Stimulated activated CD8-positive, alpha-beta memory T cell treated with anti-CD3 and anti-CD28 coated beads, Interleukin-4, amount 100 ng/mL, for 48 hours (primary cell): Measurements from ENCODE around the gene HTR6.

Experiments
- DNase-seq: peaks from one replicate; pipeline ENCODE4 v3.0.0-alpha.2; 2020

HTR6 gene

DNA sequence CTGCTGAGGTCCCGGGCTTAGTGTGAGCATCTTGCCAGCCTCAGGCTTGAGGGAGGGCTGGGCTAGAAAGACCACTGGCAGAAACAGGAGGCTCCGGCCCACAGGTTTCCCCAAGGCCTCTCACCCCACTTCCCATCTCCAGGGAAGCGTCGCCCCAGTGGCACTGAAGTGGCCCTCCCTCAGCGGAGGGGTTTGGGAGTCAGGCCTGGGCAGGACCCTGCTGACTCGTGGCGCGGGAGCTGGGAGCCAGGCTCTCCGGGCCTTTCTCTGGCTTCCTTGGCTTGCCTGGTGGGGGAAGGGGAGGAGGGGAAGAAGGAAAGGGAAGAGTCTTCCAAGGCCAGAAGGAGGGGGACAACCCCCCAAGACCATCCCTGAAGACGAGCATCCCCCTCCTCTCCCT is 7.2 kb upstream of the HTR6 start:
- no peak for DNase-seq

DNA sequence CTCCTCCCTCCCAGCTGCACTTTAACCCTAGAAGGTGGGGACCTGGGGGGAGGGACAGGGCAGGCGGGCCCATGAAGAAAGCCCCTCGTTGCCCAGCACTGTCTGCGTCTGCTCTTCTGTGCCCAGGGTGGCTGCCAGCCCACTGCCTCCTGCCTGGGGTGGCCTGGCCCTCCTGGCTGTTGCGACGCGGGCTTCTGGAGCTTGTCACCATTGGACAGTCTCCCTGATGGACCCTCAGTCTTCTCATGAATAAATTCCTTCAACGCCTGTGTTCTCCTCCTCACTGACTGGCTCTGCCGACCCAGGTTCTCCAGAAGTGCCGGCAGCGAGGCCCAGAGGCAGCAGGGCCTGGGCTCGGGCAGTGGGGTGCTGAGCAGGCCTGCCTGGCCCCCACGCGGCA is 6.5 kb upstream of the HTR6 start:
- DNase-seq, result no peak

DNA sequence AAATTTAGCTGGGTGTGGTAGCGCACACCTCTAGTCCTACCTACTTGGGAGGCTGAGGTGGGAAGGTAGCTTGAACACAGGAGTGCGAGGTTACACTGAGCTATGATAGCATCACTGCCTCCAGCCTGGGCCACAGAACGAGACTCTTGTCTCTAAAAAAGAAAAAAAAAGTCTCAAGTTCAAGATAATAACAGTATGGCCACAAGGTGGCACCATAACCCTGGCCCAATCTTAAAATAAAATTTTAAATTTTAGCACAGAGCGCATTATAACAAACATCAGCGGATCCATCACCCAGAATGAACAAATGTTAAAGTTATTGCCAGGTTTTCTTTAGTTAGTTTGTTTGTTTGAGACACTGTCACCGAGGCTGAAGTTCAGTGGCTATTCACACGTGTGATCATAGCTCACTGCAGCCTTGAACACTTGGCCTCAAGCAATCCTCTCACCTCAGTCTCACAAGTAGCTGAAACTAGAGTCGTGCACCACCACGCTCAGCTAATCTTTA is 2.9 kb upstream of the HTR6 start:
- DNase-seq, result peak; percentile 67

DNA sequence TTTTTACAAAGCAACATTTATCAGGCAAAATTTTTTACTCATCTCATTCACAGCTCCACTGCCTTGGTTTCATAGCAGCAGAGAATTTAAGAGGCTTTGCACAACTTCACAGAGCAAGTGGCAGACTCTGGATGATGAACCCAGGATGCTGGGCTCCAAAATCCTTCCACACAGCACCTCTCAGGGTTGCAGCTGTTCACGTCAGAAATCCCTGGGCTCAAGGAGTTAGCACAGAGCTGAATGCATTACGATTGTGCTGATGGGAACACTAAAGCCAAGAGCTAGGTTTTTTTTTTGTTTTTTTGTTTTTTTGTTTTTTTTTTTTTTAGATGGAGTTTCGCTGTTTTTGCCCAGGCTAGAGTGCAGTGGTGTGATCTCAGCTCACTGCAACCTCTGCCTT is 2.4 kb upstream of the HTR6 start:
- DNase-seq, result no peak

DNA sequence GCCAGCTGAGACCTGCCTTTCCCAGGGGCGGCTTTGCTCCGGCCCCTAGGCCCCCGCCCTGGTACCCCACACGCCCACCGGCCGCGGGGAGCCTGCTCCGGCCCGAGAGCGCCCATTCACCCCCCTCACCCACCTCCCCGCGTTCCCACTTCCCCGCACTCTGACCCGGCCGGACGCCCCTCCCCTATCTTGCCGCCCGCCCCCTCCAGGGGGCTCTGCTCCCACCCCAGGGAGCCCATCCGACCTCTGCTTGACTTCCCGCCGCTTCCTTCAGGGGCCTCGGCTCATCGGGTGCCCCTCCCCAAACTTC is 466 bp downstream of the HTR6 start:
- no peak for DNase-seq

DNA sequence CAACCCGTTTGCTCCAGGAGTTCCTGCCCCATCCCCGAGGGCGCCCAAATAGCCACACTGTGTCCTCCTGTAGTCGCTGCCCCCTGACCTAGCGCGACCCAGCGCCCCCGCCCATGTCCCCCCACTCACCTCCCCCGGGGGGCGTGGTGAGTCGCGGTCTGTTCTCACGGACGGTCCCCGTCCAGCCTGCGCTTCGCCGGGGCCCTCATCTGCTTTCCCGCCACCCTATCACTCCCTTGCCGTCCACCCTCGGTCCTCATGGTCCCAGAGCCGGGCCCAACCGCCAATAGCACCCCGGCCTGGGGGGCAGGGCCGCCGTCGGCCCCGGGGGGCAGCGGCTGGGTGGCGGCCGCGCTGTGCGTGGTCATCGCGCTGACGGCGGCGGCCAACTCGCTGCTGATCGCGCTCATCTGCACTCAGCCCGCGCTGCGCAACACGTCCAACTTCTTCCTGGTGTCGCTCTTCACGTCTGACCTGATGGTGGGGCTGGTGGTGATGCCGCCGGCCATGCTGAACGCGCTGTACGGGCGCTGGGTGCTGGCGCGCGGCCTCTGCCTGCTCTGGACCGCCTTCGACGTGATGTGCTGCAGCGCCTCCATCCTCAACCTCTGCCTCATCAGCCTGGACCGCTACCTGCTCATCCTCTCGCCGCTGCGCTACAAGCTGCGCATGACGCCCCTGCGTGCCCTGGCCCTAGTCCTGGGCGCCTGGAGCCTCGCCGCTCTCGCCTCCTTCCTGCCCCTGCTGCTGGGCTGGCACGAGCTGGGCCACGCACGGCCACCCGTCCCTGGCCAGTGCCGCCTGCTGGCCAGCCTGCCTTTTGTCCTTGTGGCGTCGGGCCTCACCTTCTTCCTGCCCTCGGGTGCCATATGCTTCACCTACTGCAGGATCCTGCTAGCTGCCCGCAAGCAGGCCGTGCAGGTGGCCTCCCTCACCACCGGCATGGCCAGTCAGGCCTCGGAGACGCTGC is 1.1 kb downstream of the HTR6 start:
- DNase-seq, result no peak

DNA sequence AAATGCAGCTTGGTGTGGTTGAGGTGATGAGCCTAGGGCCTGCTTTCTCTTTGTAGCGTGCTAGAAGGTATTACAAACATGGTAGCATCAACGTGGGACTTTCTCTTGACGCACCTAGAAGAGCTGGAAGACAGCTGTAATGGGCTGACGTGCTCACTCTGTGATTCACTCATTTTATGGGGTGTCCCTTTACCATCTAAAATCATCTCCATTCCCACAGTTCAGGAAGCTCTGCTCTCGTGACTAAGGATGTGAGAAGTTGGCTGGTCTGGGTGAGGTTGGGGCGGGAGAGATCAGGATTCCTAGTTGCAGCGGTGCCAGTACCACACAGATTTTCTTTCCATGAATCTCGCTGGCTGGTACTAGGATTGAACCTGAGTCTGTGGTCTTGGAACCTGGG is 4.2 kb downstream of the HTR6 start:
- no peak for DNase-seq

DNA sequence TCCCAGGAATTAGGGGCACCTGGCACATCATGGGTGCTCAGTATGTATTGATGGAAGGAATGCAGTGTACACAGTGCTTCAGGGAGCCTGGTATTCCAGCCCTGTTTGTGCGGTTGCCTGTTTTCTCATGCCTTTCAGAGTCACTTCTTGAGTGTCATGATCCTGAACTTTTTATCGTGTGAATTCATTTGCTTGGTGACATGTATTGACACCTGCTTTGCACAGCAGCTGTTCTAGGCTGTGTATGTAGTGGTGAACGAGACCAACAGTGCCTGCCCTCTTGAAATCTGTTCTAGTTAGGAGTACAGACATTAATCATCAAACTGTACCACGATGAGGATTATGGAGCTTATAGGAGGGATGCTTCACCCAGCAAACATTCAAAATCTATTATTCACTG is 6.1 kb downstream of the HTR6 start:
- no peak for DNase-seq

DNA sequence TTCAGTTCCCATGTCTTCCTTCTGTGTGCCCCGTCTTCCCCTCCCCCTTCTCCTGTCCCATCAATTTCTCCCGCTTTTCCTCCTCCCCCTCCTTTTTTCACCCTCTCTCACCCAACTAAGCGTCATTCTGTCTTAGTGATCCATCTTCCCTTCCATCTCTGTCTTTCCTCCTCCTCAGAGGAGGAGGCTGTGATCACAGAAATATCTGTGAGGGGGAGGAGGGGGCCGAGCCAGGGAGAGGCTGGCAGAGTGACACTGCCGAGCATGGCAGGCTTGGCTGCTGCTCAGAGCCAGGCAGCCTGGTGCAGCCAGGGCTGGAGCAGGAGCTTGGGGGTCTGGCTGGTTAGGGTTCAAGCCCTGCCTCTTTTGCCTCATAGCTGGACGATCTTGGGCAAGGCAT is 7.6 kb downstream of the HTR6 start:
- no peak for DNase-seq

DNA sequence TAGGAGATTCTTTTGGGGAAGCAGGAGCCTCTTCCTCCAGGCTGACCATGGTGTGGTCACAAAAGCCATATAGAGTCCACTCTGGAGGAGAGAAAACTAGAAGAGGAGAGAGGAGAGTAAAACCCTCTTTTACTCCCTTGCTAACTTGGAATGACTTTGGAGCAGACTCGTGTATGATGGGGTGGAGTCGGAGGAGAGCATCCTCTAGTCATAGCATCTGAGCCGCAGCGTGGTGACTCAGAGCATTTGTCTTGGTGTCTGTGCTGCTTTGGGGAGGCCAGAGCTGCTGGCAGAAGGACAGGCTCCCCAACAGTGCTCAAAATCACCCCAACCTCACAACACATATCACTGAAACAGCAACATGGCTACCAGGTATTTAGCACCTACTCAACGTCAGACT is 11.1 kb downstream of the HTR6 start:
- DNase-seq, result no peak

DNA sequence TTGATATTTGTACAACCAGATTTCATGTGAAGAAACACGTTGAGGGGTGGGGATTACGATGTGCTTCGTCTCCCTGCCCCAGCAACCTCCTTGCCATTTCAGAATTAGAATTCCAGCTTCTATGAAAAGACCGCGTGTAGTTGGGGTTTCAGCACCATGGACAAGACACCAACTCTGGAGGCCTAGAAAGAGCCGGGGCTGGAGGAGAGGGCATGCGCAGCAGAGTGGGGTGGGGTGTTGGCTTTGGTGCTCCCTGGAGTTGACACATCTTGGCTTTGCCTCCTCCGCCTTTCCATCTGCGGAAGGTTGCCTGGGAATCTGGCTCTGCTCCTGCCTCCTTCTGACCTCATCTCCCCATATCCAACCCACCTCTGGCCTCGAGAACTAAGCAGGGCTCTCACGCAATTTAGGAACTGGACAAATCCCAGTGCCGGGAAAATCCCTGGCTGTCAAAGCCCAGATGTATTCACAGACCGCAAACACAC is 11.8 kb downstream of the HTR6 start:
- peak; percentile 43 for DNase-seq

DNA sequence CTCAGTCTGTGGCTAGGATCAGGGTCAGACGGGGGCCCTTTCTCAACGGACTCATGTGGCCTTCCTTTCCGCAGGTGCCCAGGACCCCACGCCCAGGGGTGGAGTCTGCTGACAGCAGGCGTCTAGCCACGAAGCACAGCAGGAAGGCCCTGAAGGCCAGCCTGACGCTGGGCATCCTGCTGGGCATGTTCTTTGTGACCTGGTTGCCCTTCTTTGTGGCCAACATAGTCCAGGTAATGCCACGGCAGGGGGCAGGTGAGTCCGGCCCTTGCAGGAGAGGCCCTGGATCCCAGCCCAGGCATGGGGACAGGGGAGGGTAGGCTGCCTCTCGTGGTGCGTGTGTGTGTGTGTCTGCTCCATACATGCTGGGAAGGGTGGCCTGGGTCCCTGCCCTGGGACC is 13.8 kb downstream of the HTR6 start:
- DNase-seq, result no peak

DNA sequence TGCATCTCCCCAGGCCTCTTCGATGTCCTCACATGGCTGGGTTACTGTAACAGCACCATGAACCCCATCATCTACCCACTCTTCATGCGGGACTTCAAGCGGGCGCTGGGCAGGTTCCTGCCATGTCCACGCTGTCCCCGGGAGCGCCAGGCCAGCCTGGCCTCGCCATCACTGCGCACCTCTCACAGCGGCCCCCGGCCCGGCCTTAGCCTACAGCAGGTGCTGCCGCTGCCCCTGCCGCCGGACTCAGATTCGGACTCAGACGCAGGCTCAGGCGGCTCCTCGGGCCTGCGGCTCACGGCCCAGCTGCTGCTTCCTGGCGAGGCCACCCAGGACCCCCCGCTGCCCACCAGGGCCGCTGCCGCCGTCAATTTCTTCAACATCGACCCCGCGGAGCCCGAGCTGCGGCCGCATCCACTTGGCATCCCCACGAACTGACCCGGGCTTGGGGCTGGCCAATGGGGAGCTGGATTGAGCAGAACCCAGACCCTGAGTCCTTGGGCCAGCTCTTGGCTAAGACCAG is 14.3 kb downstream of the HTR6 start:
- DNase-seq, result no peak

DNA sequence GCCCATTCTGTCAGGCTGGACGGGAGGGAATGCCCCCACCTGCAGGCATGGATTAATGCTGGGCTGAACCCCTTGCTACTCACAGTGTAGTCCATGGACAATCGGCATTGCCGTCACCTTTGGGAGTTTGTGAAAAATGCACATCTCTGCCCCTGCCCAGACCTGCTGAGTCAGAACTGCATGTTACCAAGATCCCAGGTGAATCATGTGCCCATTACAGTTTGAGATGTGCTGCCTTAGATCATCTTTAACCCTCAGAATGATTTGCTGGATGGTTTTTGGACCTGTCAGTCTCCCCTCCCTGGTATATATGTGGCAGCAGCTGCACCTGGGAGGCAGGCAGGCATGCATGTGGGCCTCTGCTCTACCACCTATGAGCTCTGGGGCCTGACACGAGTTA is 15.0 kb downstream of the HTR6 start:
- no peak for DNase-seq

DNA sequence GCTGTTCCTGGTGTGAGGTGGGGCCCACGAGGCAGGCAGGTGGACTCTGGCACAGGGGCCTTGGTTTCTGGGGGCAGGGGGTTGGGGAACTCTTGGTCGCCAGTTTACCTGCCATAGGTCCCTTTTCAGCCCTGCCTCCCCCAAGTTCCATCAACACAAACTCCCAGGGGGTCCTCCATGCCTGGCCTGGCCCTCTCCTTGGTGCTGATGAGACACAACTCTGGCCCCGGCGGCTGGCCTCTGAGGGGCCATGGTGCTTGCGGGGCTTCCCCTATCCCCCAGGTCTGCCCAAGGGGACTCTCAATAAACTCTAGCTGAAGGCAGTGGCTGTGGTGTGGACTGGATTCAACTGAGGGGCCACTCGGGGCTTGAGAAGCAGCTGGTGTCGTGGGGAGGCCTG is 16.0 kb downstream of the HTR6 start:
- DNase-seq, result no peak

DNA sequence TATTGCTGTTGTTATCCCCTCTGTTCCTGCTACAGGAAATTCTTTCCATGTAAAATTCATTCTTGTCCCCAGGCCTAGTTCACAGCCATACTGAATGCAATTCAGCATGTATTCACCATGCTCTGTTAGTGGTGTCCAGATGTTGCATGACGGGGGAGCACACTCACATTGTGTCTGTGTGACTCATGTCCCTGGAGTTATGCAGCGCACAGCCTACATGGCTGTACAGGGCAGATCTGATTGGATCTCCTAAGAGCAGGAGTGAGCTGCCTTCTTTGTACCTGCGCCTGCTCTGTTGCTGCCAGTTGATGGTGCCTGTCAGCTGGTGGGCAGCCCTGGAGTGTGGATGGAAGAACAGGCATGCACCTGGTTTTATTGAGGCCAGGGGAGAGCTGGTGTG is 17.6 kb downstream of the HTR6 start:
- DNase-seq, result no peak

DNA sequence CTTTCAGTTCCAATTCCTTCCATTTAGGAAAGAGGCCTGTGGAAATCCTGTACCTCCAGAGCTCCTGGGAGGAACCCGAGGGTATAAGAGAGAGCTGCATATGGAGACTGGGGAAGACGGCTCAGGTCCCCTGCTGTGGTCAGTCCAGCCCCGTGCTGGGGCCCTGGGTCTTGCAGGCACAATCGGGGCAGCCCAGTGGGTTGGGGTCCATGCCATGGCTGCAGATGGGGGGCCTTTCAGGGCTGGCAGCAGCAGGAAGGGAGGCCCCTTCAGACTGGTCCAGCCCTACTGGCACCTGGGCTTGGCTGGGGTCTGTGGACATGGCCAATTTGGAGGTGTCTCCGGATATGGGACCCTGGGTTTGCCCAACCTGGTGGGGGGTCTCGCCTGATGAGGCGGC is 18.2 kb downstream of the HTR6 start:
- DNase-seq, result no peak

DNA sequence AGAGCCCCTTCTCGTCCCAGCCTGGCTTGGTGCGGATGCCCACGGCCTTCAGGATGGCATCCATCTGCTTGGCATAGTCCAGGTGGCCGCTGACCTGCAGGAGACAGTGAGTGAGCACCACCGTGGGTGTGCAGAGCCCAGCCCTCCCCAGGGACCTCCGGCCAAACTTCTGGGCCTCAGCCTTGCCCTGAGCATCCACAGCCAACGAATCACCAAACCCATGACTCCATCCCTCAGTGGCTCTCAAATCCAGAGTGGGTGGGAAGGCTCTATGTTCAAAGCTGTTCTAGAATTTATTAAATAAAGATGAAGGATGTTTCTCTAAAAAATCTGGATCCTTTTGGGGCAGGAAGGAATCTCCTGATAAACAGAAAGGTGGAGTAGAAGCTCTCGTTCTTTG is 18.7 kb downstream of the HTR6 start:
- no peak for DNase-seq

DNA sequence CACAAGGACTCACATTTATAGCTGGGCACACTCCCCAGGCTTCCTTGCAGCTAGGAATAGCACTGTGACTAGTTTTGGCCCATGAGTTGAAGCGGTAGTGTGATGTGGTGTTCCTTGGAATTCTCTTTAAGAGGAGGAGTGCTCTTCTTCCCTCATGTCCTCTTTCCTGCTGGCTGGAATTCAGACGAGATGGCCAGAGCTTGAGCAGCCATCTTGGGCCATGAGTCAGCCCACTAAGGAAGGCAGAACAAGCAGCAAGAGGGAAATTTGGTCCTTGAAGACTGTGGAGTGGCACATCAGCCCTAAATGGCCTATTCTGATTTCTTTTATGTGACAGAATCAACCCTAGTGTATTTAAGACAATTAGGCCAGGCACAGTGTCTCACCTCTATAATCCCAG is 20.0 kb downstream of the HTR6 start:
- no peak for DNase-seq

DNA sequence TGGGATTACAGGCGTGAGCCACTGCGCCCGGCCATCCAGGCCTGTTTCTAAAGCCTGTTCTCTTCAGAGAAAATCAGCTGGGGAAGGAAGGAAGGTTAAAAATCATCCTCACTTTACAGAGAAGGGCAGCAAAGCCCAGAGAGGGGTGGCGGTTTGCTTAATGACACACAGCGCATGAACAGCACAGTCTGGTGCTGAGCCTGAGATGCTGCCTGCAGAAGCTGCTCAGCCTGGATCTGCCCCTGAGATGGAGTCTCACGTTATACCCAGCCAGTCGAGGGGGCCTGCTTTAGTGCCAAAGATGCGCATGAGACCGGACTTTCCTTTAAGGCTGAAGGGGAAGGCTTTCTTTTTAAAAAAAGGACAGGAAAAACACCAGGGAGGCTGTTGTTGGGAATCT is 21.3 kb downstream of the HTR6 start:
- no peak for DNase-seq

DNA sequence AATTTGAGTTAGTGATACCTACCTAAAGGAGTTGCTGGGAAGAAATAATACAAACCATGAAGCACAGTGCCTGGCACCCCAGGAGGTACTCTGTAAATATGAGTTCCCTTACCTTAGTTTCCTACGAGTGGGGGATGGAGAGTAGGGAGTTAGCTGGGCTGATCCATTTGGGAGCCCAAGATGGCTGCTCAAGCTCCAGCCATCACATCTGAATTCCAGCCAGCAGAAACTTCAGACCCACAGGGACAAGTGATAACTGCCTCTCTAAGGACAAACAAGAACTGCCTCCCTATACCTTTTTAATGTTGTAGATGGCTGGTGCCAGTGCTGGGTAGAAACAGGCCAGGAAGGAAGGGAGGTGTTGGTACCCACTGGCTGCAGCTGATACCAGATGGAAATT is 22.7 kb downstream of the HTR6 start:
- DNase-seq, result no peak

DNA sequence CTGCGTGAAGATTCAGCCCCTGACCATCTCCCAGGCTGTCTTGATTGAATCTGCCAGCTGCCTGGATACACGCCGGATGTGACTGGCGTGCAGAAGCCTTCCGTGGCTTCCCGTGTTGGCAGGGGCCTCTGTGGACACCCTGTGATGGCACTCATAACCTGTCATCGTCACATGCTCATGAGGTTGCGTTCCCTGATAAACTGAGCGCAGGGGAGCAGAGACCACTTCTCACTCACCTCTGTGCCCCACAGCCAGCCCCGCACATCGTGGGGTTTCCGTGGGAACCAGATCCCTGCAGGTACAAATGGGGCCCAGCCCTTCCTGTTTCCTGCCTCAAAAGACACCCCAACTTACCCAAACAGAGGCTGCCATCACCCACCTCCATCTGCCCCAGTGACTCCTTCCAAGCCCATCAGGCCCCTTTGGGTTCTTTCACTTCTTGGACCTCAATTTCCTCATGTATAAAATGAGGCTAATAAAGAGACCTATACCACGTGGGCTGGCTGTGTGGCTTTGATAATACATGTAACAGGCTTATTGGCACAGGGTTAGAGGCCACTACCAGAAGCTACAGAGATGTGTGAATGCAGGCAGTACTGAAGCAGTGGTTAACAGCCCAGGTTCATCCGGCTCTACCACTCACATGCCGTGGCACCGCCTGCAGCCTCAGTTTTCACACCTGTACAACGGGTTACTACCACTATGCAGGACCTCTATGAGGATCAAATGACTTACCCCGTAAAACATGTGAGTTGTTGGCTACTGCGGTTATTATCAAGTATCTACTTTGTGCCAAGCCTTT is 23.6 kb downstream of the HTR6 start:
- peak; percentile 32 for DNase-seq

DNA sequence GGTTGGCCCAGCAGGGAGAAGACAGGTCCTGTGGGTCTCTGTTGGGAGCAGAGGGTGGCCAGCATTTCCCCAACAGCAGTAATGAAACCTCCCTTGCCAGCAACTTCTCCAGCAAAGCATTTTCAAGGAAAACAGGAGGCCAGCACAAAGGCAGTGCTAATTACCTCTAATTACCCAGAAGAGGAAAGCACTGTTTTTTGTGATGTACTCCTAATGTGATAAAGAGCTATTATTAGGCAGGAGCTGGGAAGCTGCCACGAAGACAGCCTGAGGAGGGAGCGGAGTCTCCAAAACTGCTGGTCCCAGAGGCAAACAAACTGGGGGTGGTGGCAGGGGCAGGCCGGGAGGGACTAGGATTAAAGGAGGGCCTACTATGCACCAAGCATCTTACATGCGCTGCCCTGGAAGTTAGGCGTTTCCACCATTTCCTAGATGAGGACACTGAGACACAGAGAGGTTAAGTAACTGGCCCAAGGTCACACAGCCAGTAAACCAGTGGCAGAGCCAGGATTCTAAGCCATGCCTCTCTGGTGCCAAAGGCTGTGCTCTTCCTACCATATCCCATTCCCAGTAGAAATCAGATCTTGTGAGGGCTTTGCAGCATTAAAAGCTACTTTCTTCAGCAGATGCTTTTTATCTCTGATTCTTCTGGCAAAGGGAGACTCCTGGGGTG is 24.5 kb downstream of the HTR6 start:
- DNase-seq, result no peak
